K562 (cell line): ENCODE results near the gene CENPX. TPM values are rescaled to one million over a fixed set of nuclear protein-coding genes. Genes with fewer than 3 reads are reported as not detected.

Source experiments
- E2F8 ChIP-seq: fragments of 450-650 bp; IDR thresholded peaks from 2 replicates; pipeline ENCODE4 v1.7.1; 2018; ENCODE audit warnings: mild to moderate bottlenecking, low read depth; ENCODE audit not compliant: partially characterized antibody
- FOXM1 ChIP-seq, 2 experiments: fragments of 450-650 bp in 1 of 2; sonication (generic) in 1 of 2; formaldehyde crosslinking in 1 of 2; IDR thresholded peaks; 2 replicates each; pipeline versions ENCODE4 v1.6.1 to v1.9.0; 2017 to 2022; ENCODE audit warnings: low read depth in 2 of 2, mild to moderate bottlenecking in 2 of 2, missing genetic modification reagents in 1 of 2, moderate library complexity in 1 of 2
- FOXP1 ChIP-seq: sonication (generic); formaldehyde crosslinking; IDR thresholded peaks from 2 replicates; pipeline ENCODE4 v1.8.0; 2022; ENCODE audit warnings: mild to moderate bottlenecking, missing genetic modification reagents
- GTF2B ChIP-seq: IDR thresholded peaks from 2 replicates; pipeline ENCODE4 v1.6.1; 2011; ENCODE audit not compliant: insufficient read length; ENCODE audit errors: extremely low read depth
- MYNN ChIP-seq, 2 experiments: sonication (generic); formaldehyde crosslinking in 1 of 2; IDR thresholded peaks; 2 replicates each; pipeline versions ENCODE4 v1.5.0 to v1.6.1; 2016 to 2020; ENCODE audit warnings: antibody characterized with exemption in 1 of 2, missing genetic modification reagents in 1 of 2
- PHF20 ChIP-seq: fragments of 450-650 bp; IDR thresholded peaks from 2 replicates; pipeline ENCODE4 v1.6.1; 2018; ENCODE audit not compliant: partially characterized antibody
- POLR2G ChIP-seq: fragments of 200-400 bp; formaldehyde crosslinking; IDR thresholded peaks from 2 replicates; pipeline ENCODE4 v1.6.1; 2017; ENCODE audit warnings: low read depth, mild to moderate bottlenecking, antibody characterized with exemption, low read length, moderate library complexity
- TAF1 ChIP-seq: IDR thresholded peaks from 2 replicates; pipeline ENCODE4 v1.6.1; 2011; ENCODE audit warnings: mild to moderate bottlenecking, low read length, moderate library complexity; ENCODE audit not compliant: insufficient read depth, control insufficient read depth, severe bottlenecking; ENCODE audit errors: extremely low read depth
- TAF7 ChIP-seq: fragments of 450-650 bp; IDR thresholded peaks from 2 replicates; pipeline ENCODE4 v1.6.1; 2016; ENCODE audit warnings: missing genetic modification characterization, missing compliant biosample characterization
- ZBTB7A ChIP-seq: IDR thresholded peaks from 2 replicates; pipeline ENCODE4 v1.6.1; 2011; ENCODE audit warnings: low read depth, mild to moderate bottlenecking, low read length, moderate library complexity, borderline replicate concordance; ENCODE audit not compliant: control insufficient read depth
- polyA plus RNA-seq, 8 experiments: library from polyadenylated mRNA; depleted of rRNA in 4 of 8; stranded (reverse) in 5 of 8; unstranded in 3 of 8; fragments of >200 nt; fragmentation: Nextera tagmentation in 2 of 8; fragmentation: Illumina TruSeq in 1 of 8; extraction: Ambion mirVana in 2 of 8; extraction: Trizol in 1 of 8; gene quantifications; 2 replicates each; pipeline versions ENCODE4 v1.2.1 to v1.2.3, GENCODE V29; 2011 to 2014; ENCODE audit warnings: inconsistent platforms in 1 of 8, missing spikeins in 1 of 8
- total RNA-seq, 7 experiments: library from RNA; depleted of rRNA in 6 of 7; stranded (reverse); fragments of >200 nt in 6 of 7; fragmentation: Illumina TruSeq in 2 of 7; extraction: Trizol in 2 of 7; gene quantifications; 2 replicates each; pipeline versions ENCODE4 v1.2.1 to v1.2.3, GENCODE V29; 2011 to 2021; ENCODE audit warnings: low replicate concordance in 1 of 7
- TF ChIP-seq, protein P1 (sequence below): fragments of 450-650 bp; IDR thresholded peaks from 2 replicates; pipeline ENCODE4 v1.6.1; 2014; ENCODE audit warnings: low read depth, mild to moderate bottlenecking, moderate library complexity, borderline replicate concordance
- TF ChIP-seq, protein P2 (sequence below): fragments of 450-650 bp; formaldehyde crosslinking; IDR thresholded peaks from 2 replicates; pipeline ENCODE4 v1.4.0; 2020; ENCODE audit warnings: mild to moderate bottlenecking, moderate library complexity
- TF ChIP-seq, protein P3 (sequence below), 3 experiments: fragments of 200-800 bp in 1 of 3; fragments of 250-450 bp in 1 of 3; fragments of 450-650 bp in 1 of 3; sonication (Bioruptor Pico) in 1 of 3; sonication (Bioruptor generic) in 1 of 3; formaldehyde crosslinking in 1 of 3; IDR thresholded peaks; 2 replicates each; pipeline versions ENCODE4 v1.6.1 to v1.8.0; 2016 to 2022; ENCODE audit warnings: mild to moderate bottlenecking in 2 of 3, missing genetic modification characterization in 2 of 3, missing compliant biosample characterization in 1 of 3, moderate library complexity in 1 of 3

The CENPX gene
- total and polyA plus RNA-seq, 9 of the 15 experiments (the other 6 are each of a cell fraction or from before 2014, with no cell fraction given), result 32.7 to 352 (median 127) TPM

DNA sequence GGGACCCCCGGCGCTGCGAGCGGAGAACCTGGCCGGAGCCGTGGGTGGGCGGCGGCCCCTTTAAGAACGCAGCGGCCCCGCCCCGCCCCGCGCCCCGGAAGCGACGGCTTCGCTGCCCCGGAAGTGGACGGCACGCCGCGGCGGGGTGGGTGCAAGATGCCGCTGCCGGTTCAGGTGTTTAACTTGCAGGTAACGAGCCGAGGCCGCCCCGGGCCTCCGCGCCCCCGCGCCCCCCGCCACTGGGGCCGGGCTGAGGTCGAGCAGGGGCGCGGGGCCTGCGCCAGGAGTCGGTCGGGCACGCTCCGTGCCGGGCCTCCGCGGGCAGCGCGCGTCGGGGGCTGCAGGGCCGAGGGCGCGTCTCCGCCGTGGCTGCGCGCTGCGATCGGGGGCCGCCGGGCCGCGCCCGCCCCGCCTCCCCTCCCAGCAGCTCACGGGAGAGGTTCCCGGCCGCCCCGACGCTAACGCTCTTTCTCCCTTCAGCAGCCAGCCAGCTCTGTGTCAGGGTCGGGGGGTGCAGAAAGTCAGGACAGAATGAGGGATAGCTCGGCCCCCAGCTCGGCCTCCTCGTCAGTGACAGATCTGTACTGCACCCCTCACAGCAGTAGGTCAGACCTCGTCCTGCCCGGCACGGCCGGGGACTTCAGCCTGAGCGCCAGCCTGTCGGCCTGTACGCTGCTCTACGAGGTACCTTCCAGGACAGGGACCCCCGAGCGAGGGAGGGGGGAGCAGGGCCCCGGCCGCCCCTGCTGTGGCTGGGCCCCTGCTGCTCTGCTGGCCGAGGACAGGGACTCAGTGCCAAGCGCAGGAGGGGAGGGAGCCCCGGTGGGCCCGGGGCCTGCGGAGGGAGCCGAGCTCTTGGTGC lies 29.3 kb upstream of the CENPX start, which contains the start of the genes GPS1 and RFNG (continued):
- TF ChIP-seq, protein P1, sequence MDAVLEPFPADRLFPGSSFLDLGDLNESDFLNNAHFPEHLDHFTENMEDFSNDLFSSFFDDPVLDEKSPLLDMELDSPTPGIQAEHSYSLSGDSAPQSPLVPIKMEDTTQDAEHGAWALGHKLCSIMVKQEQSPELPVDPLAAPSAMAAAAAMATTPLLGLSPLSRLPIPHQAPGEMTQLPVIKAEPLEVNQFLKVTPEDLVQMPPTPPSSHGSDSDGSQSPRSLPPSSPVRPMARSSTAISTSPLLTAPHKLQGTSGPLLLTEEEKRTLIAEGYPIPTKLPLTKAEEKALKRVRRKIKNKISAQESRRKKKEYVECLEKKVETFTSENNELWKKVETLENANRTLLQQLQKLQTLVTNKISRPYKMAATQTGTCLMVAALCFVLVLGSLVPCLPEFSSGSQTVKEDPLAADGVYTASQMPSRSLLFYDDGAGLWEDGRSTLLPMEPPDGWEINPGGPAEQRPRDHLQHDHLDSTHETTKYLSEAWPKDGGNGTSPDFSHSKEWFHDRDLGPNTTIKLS, result no peak
- TF ChIP-seq, protein P2, sequence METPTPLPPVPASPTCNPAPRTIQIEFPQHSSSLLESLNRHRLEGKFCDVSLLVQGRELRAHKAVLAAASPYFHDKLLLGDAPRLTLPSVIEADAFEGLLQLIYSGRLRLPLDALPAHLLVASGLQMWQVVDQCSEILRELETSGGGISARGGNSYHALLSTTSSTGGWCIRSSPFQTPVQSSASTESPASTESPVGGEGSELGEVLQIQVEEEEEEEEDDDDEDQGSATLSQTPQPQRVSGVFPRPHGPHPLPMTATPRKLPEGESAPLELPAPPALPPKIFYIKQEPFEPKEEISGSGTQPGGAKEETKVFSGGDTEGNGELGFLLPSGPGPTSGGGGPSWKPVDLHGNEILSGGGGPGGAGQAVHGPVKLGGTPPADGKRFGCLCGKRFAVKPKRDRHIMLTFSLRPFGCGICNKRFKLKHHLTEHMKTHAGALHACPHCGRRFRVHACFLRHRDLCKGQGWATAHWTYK (CRISPR knock-in tag), result no peak
- TF ChIP-seq ZBTB7A, result peak; percentile 80; the same call in 1 of the 2 replicates
- no peak for TF ChIP-seq FOXM1 (IDR thresholded peaks at IDR 0.05; ENCODE audit: low read depth)
- TF ChIP-seq FOXM1 (CRISPR knock-in tag; IDR thresholded peaks at IDR 0.05; ENCODE audit: low read depth), result 0 out of 2 replicates have a peak, but pooled peaks have one; percentile 42
- TF ChIP-seq, protein P3, sequence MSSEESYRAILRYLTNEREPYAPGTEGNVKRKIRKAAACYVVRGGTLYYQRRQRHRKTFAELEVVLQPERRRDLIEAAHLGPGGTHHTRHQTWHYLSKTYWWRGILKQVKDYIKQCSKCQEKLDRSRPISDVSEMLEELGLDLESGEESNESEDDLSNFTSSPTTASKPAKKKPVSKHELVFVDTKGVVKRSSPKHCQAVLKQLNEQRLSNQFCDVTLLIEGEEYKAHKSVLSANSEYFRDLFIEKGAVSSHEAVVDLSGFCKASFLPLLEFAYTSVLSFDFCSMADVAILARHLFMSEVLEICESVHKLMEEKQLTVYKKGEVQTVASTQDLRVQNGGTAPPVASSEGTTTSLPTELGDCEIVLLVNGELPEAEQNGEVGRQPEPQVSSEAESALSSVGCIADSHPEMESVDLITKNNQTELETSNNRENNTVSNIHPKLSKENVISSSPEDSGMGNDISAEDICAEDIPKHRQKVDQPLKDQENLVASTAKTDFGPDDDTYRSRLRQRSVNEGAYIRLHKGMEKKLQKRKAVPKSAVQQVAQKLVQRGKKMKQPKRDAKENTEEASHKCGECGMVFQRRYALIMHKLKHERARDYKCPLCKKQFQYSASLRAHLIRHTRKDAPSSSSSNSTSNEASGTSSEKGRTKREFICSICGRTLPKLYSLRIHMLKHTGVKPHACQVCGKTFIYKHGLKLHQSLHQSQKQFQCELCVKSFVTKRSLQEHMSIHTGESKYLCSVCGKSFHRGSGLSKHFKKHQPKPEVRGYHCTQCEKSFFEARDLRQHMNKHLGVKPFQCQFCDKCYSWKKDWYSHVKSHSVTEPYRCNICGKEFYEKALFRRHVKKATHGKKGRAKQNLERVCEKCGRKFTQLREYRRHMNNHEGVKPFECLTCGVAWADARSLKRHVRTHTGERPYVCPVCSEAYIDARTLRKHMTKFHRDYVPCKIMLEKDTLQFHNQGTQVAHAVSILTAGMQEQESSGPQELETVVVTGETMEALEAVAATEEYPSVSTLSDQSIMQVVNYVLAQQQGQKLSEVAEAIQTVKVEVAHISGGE (CRISPR knock-in tag; IDR thresholded peaks at IDR 0.05), result peak in 1 of 3 experiments; percentile 81; a peak in 2 of 6 replicates
- no peak for TF ChIP-seq E2F8
- TF ChIP-seq MYNN (IDR thresholded peaks at IDR 0.05), result no peak
- no peak for TF ChIP-seq MYNN (CRISPR knock-in tag; IDR thresholded peaks at IDR 0.05)
- no peak for TF ChIP-seq FOXP1 (CRISPR knock-in tag)
- no peak for TF ChIP-seq GTF2B
- TF ChIP-seq PHF20, result no peak
- TF ChIP-seq POLR2G, result peak; percentile 59
- peak; percentile 38 for TF ChIP-seq TAF1
- TF ChIP-seq TAF7, result no peak
